CD4-positive, CD25-positive, alpha-beta regulatory T cell (primary cell): ENCODE results near the gene CAP2. TPM values are rescaled to one million over a fixed set of nuclear protein-coding genes. Genes with fewer than 3 reads are reported as not detected.

Experiments used
- ATAC-seq, 2 donors: fragments of 150-1000 bp; cut with Tn5 transposase; one replicate each; pipeline ENCODE4 v1.10.0; 2021; ENCODE audit warnings: low read depth in 2 of 2, moderate number of reproducible peaks in 2 of 2, moderate library complexity in 1 of 2
- DNase-seq, 3 donors: peaks; one replicate each; pipeline versions ENCODE4 v3.0.0 to v3.0.0-alpha.2; 2012 to 2022; ENCODE audit warnings: mixed read lengths in 1 of 3
- H3K27ac ChIP-seq: one replicate; pipeline ENCODE4 v1.7.0; 2013; ENCODE audit warnings: mild to moderate bottlenecking, low read length; ENCODE audit not compliant: insufficient read depth, poor library complexity, severe bottlenecking
- H3K27me3 ChIP-seq: one replicate; pipeline ENCODE4 v1.7.0; 2013; ENCODE audit warnings: low read length; ENCODE audit not compliant: control insufficient read depth, insufficient read depth
- H3K36me3 ChIP-seq: one replicate; pipeline ENCODE4 v1.7.0; 2013; ENCODE audit warnings: mild to moderate bottlenecking, low read length, moderate library complexity; ENCODE audit not compliant: control insufficient read depth, insufficient read depth
- H3K4me1 ChIP-seq: 2 replicates; pipeline ENCODE4 v1.7.0; 2013; ENCODE audit warnings: mild to moderate bottlenecking, low read length; ENCODE audit not compliant: insufficient read depth, control insufficient read depth, poor library complexity, severe bottlenecking
- H3K4me3 ChIP-seq: one replicate; pipeline ENCODE4 v1.7.0; 2013; ENCODE audit warnings: low read depth, mild to moderate bottlenecking, low read length, moderate library complexity
- H3K9me3 ChIP-seq, 2 experiments: 1 replicate in 1 of 2; 2 replicates in 1 of 2; pipeline ENCODE4 v1.7.0; 2013; ENCODE audit warnings: low read length in 2 of 2, mild to moderate bottlenecking in 1 of 2, moderate library complexity in 1 of 2; ENCODE audit not compliant: control insufficient read depth in 2 of 2
- H3K27ac Mint-ChIP-seq, 3 donors: one replicate each; pipeline ENCODE4 v1.8.0; 2020 to 2022; ENCODE audit warnings: mild to moderate bottlenecking in 3 of 3, mixed read lengths in 3 of 3, moderate library complexity in 2 of 3
- H3K27me3 Mint-ChIP-seq: one replicate; pipeline ENCODE4 v1.8.0; 2022; ENCODE audit warnings: mild to moderate bottlenecking, mixed read lengths
- H3K36me3 Mint-ChIP-seq: one replicate; pipeline ENCODE4 v1.8.0; 2020; ENCODE audit warnings: mixed read lengths
- H3K4me1 Mint-ChIP-seq, 4 donors: one replicate each; pipeline ENCODE4 v1.8.0; 2020 to 2022; ENCODE audit warnings: mixed read lengths in 4 of 4, mild to moderate bottlenecking in 1 of 4
- H3K4me3 Mint-ChIP-seq, 4 donors: one replicate each; pipeline ENCODE4 v1.8.0; 2020 to 2022; ENCODE audit warnings: mild to moderate bottlenecking in 4 of 4, mixed read lengths in 4 of 4, moderate library complexity in 3 of 4
- H3K9me3 Mint-ChIP-seq, 7 donors: one replicate each; pipeline ENCODE4 v1.8.0; 2020 to 2022; ENCODE audit warnings: mixed read lengths in 7 of 7, mild to moderate bottlenecking in 3 of 7, moderate library complexity in 2 of 7
- polyA plus RNA-seq, 4 donors: library from polyadenylated mRNA; unstranded; fragments of 300-500 nt; fragmentation: Illumina TruSeq; gene quantifications; one replicate each; pipeline ENCODE4 v1.2.3, GENCODE V29; 2021
- total RNA-seq: library from RNA; stranded (reverse); gene quantifications from one replicate; pipeline ENCODE4 v1.2.3, GENCODE V29; 2022

CAP2 gene
- total and polyA plus RNA-seq, 5 donors from 2014 or later, result not detected

- Mint-ChIP-seq H3K9me3 (no peaks in the 10 kb centered on the region), H3K27ac (no peak overlapping the region), H3K4me1 (no peaks in the 10 kb centered on the region), H3K36me3 (no peaks in the 10 kb centered on the region), H3K4me3 (no peak overlapping the region), H3K27me3 (peaks cover 18% of the 10 kb centered on the region)
- H3K36me3 ChIP-seq, result no peaks in the 10 kb centered on the region
- ATAC-seq (no peak), DNase-seq (no peak)
- H3K27me3 ChIP-seq, result peaks cover 2% of the 10 kb centered on the region
- H3K4me3 ChIP-seq, result no peak overlapping the region
- H3K4me1 ChIP-seq, result no peaks in the 10 kb centered on the region
- H3K9me3 ChIP-seq, result no peaks in the 10 kb centered on the region
- H3K27ac ChIP-seq, result no peak overlapping the region
Observed at GRCh38 chr6:17551383-17551958, 158.1 kb downstream of the CAP2 start.

GRCh38 chr6:17552861-17553260 is 159.5 kb downstream of the CAP2 start:
- no peaks in the 10 kb centered on the region for H3K4me1 Mint-ChIP-seq
- ATAC-seq, result no peak

GRCh38 chr6:17556014-17556413 is 162.6 kb downstream of the CAP2 start:
- no peak overlapping the region for H3K4me3 Mint-ChIP-seq
- peaks cover 10% of the 10 kb centered on the region for H3K27me3 Mint-ChIP-seq
- DNase-seq, result no peak
- H3K27ac Mint-ChIP-seq, result no peak overlapping the region
- H3K9me3 ChIP-seq, result no peaks in the 10 kb centered on the region
- peaks cover 5% of the 10 kb centered on the region for H3K27me3 ChIP-seq
- H3K27ac ChIP-seq, result no peak overlapping the region
- H3K4me1 Mint-ChIP-seq, result no peaks in the 10 kb centered on the region
- H3K36me3 Mint-ChIP-seq, result no peaks in the 10 kb centered on the region
- H3K9me3 Mint-ChIP-seq, result peaks cover 0 to 3% (median 0%) of the 10 kb centered on the region in 7 donors
- no peak for ATAC-seq
- H3K4me1 ChIP-seq, result no peaks in the 10 kb centered on the region
- no peak overlapping the region for H3K4me3 ChIP-seq
- H3K36me3 ChIP-seq, result no peaks in the 10 kb centered on the region

More at GRCh38 chr6:17552861-17553260, 159.5 kb downstream of the CAP2 start:
- H3K27ac ChIP-seq, result no peak overlapping the region
- peaks cover 10% of the 10 kb centered on the region for H3K27me3 Mint-ChIP-seq
- H3K36me3 Mint-ChIP-seq, result no peaks in the 10 kb centered on the region
- no peak overlapping the region for H3K27ac Mint-ChIP-seq
- DNase-seq, result no peak
- no peak overlapping the region for H3K4me3 ChIP-seq
- H3K36me3 ChIP-seq, result no peaks in the 10 kb centered on the region
- no peaks in the 10 kb centered on the region for H3K9me3 ChIP-seq
- H3K27me3 ChIP-seq, result peaks cover 5% of the 10 kb centered on the region
- H3K9me3 Mint-ChIP-seq, result no peaks in the 10 kb centered on the region
- H3K4me1 ChIP-seq, result no peaks in the 10 kb centered on the region
- no peak overlapping the region for H3K4me3 Mint-ChIP-seq

- H3K4me3 ChIP-seq, result no peak overlapping the region
- H3K27me3 ChIP-seq, result peaks cover 2% of the 10 kb centered on the region
- H3K27ac ChIP-seq, result no peak overlapping the region
- no peak for DNase-seq
- peaks cover 0 to 12% of the 10 kb centered on the region in 2 experiments for H3K9me3 ChIP-seq
- H3K4me1 ChIP-seq, result no peaks in the 10 kb centered on the region
- Mint-ChIP-seq H3K4me1 (no peaks in the 10 kb centered on the region), H3K4me3 (no peak overlapping the region), H3K9me3 (peaks cover 0 to 24% (median 7%) of the 10 kb centered on the region in 7 donors), H3K36me3 (no peaks in the 10 kb centered on the region), H3K27ac (no peak overlapping the region), H3K27me3 (peaks cover 16% of the 10 kb centered on the region)
- ATAC-seq, result no peak
- H3K36me3 ChIP-seq, result no peaks in the 10 kb centered on the region
Observed at GRCh38 chr6:17562636-17563035, 169.2 kb downstream of the CAP2 start.

GRCh38 chr6:17565399-17565798 is 172.0 kb downstream of the CAP2 start:
- no peak for DNase-seq
- Mint-ChIP-seq H3K36me3 (no peaks in the 10 kb centered on the region), H3K4me3 (no peak overlapping the region), H3K4me1 (no peaks in the 10 kb centered on the region), H3K27ac (no peak overlapping the region), H3K9me3 (peaks cover 0 to 24% (median 7%) of the 10 kb centered on the region in 7 donors), H3K27me3 (peaks cover 23% of the 10 kb centered on the region)
- H3K4me3 ChIP-seq, result no peak overlapping the region
- H3K9me3 ChIP-seq, result peaks cover 0 to 12% of the 10 kb centered on the region in 2 experiments
- H3K27me3 ChIP-seq, result no peaks in the 10 kb centered on the region
- no peaks in the 10 kb centered on the region for H3K36me3 ChIP-seq
- ATAC-seq, result no peak
- no peak overlapping the region for H3K27ac ChIP-seq
- no peaks in the 10 kb centered on the region for H3K4me1 ChIP-seq

- ATAC-seq (no peak), DNase-seq (no peak)
- Histone ChIP-seq H3K36me3 (no peaks in the 10 kb centered on the region), H3K4me3 (no peak overlapping the region), H3K27me3 (peaks cover 9% of the 10 kb centered on the region), H3K27ac (no peak overlapping the region), H3K4me1 (no peaks in the 10 kb centered on the region), H3K9me3 (peaks cover 6 to 10% of the 10 kb centered on the region in 2 experiments)
- Mint-ChIP-seq H3K27ac (no peak overlapping the region), H3K4me3 (peak overlapping the region in 1 of 4 donors; percentile 11), H3K27me3 (peaks cover 24% of the 10 kb centered on the region), H3K9me3 (peaks cover 0 to 13% (median 5%) of the 10 kb centered on the region in 7 donors), H3K36me3 (no peaks in the 10 kb centered on the region), H3K4me1 (no peaks in the 10 kb centered on the region)
Observed at GRCh38 chr6:17574866-17575560, 181.6 kb downstream of the CAP2 start.

- Histone ChIP-seq H3K4me1 (no peaks in the 10 kb centered on the region), H3K4me3 (no peak overlapping the region), H3K27ac (no peak overlapping the region), H3K9me3 (peaks cover 6 to 10% of the 10 kb centered on the region in 2 experiments), H3K27me3 (peaks cover 10% of the 10 kb centered on the region), H3K36me3 (no peaks in the 10 kb centered on the region)
- Mint-ChIP-seq H3K4me1 (peaks cover 0 to 4% (median 0%) of the 10 kb centered on the region in 4 donors), H3K27ac (peak overlapping the region in 1 of 3 donors; percentile 2), H3K36me3 (no peaks in the 10 kb centered on the region), H3K9me3 (peaks cover 0 to 13% (median 5%) of the 10 kb centered on the region in 7 donors), H3K4me3 (no peak overlapping the region), H3K27me3 (peaks cover 21% of the 10 kb centered on the region)
- ATAC-seq, result no peak
- DNase-seq, result no peak
Observed at GRCh38 chr6:17577059-17577458, 183.7 kb downstream of the CAP2 start.
